ACHN (cell line): ENCODE data around the gene SPINT2.

Source experiments
- DNase-seq: peaks from one replicate; pipeline ENCODE4 v3.0.0-alpha.2; 2015
- in situ Hi-C: cut with HindIII; loops from 2 replicates; pipeline ENCODE4 v1.10.0; 2017; ENCODE audit warnings: low sequenced_read_pairs, low pct_ligation_motif_present, low pct_unique_long_range_greater_than_20kb

The SPINT2 gene

DNA sequence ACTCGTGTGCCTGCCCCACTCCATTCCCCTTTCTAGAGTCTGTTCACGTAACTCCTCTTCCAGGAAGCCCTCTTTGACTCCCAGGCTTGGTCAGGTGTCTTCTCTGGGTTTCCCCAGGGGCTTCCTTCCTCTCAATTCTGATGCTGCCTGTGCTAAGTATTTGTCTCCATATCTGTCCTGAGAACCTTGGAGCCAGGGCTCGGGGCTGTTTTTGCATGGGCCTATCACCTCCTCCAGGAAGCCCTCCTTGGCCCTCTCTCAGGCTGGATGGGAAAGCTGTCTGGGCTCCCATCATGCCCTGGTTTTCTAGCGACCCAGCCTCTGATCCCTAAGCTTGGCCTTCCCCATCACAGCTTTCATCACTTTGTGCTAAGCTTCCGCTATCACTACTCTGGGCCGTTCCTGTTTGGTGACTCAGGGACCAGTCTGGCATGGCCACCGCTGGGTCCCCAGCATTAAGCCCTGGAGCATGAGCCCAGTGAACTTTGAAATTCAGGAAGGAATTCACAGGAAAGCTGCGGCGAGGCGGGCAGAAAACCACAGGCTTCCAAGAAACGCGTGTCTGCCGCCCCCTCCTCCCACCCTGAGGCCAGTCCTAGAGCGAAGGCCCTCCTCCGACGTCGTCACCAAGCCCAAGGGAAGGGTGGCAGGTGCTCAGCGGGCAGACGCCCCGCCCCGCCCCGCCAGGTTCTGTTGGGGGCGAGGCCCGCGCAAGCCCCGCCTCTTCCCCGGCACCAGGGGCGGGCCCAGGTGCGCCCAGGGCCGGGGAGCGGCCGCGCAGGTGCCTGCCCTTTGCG lies 486 bp upstream of the SPINT2 start:
- in situ Hi-C loops: no loop called here
- DNase-seq: peak; percentile 51

DNA sequence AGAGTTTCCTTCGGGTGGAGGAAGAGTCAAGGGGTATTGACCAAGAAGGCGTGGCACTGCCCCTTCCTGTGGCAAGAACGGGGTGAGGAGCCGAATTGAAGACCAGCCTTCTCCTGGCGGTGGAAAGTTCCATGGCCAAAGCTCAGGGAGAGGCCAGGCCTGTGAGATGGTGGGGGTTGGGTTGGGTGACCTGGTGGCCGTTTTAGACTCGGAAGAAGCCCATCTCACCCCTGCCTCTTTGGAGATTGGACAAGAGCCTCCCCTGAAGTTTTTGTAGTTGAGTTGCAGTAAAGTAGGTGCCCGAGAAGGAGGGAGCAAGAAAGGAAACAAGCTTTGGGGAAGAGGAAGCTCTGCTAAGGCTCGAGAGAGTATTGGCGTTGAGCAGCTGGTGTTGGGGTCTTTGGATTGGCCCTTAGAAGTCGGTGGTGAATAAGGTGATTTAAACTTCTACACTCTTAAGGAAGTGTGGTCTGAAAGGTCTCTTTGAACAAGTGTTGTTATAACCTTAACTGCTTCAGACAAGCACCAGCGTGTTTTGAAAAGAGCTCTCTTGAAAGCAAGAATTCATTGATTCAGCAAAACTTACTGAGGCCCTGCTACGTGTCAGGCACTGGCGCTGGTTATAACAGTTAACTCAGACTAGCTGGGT lies 964 bp downstream of the SPINT2 start:
- no peak for DNase-seq
- in situ Hi-C loops: no loop called here

DNA sequence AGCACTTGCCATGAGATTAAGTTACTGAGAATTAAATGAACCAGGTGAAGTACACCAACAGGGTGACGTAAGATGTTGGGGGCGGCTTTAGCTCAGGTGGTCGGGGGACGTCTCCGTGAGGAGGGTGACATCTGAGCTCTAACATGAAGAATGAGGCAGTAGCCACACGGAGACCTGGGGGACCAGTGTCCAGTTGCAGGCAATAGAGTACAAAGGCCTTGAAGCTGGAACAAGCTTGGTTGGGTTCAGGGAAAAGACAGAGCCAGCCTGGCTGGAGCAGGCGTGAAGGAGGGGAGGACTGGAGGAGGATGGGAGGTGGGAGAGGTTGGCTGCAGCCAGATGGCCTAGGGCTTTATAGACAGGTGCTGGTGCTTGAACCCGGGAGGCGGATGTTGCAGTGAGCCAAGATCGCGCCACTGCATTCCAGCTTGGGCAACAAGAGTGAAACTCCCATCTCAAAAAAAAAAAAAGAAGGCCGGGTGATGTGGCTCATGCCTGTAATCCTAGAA lies 1.6 kb downstream of the SPINT2 start:
- in situ Hi-C loops: no loop called here
- no peak for DNase-seq

DNA sequence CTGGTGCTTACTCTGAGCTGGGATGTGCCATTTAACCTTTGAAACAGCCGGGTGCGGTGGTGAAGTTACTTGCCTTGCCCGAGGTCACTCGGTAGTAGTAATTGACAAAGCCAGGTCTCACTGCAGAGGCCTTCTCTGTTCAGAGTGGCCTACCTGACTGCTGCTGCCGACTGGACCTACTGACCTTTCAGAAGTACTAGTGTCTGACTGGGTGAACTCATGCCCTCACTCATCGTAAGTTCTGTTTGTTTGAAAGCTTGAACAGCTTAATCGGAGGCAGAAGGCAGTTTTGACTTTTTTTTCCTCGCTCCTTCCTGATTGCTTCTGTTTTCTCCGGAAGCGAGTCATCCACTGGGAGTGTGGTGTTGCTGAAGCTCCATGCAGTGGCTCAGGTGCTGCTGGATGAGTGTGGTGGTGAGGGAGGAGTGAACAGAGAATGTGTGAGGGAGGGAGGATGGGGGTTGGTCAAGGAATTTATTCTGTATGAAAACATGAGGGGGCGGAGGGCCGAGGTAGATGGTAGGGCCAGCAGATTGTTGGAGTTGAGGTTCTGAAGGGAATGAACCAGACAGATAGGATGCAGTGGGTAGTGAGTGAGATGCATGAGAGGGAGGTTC lies 2.7 kb downstream of the SPINT2 start:
- in situ Hi-C loops: no loop called here
- peak; percentile 50 for DNase-seq

DNA sequence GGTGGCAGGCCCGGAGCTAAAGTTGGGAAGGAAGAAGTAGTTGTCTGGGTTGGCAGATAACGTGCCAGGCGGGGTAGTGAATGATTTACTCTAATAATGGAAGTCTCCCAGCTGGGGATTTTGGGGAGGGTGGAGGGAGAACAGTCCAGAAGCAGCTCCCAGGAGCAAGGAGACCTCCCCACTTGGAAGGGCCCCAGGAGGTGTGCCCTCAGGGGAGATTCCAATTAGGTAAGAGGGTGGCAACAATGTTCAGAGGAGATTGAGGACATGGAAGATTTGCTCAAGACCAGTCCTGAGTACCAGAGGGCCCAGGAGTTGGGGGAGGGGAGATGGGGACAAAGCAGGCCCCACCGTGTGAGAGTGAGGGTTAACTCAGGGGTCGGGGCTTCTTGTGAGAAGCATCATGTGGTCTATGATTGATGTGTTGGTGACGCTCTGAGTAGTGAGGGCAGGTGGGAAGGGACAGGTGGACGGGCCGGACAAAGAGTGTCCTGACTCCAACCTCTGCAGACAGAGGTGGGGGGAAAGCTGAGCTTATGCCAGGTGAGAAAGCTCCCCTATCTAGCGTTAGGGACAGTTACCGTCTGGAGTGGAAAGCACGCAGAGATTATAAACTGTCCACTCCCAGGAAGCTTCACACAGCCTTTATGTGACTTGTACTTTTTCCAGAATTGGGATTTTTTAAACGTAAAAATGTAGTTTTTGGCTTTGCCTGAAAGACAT lies 3.5 kb downstream of the SPINT2 start:
- in situ Hi-C loops: no loop called here

DNA sequence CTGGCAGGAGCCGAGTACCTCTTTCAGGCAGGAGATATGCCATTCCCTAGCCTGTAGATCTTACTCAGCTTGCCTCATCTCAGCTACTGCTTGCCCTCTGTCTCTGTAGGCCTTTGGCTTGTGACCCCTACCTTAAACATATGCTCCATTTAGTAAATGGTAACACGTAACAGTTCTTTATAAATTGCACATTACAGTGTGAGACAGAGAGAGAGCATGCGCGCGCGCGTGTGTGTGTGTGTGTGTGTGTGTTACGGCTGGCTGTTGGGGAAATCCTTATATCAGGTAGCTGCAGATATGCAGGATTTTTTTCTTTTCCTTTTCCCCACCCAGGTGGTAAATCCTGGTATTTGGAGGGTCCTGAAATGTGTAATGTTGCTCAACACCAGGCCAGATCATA lies 4.2 kb downstream of the SPINT2 start:
- DNase-seq: no peak
- in situ Hi-C loops: no loop called here

More for the DNA sequence above, 3.5 kb downstream of the SPINT2 start:
- DNase-seq: peak; percentile 13

DNA sequence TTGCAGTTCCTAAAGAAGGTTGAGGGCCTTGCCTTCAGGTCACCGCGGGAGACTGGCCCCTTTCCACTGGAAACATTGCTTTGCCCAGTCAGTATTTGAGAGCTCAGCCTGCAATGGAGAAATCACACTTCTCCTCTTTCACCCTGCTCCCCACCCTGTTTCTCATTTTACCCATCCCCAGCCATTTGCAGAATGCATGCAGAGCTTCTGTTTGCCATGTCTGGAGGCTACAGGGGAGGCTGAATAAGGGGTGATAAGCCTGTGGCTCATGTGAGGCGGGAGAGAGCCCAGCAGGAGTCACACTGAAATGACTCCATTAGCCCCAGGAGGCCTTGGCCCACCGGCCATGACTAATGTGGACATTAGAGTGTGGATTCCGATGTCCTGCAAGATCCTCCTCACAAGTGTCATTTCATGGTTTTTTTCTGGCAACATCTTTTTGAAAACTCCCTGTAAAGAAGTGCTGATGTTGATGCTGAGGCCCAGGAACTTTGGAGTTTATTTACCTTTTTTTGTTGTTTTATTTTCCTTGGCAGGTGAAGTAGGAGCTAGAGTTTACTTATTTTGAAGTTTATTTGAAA lies 6.3 kb downstream of the SPINT2 start:
- in situ Hi-C loops: no loop called here
- DNase-seq: peak; percentile 30

DNA sequence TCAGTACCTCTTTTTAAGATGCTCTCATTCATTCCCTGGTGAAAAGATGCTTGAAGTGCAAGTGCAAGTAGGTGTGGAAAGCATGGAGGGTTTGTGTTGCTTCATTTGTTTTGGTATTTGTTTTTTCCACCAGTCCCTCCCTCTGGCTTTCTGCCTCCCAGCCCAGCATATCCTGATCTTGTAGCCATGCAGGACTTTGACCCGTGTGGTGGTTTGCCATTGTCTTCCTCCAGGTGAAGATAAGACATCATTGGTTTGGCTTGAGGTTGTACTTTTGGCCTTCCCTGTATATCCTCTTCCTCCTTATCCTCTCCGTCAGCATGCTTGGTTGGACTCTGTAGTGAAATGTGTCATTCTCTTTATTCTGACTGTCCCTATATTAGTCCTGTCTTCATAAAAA lies 9.1 kb downstream of the SPINT2 start:
- in situ Hi-C loops: no loop called here
- no peak for DNase-seq

DNA sequence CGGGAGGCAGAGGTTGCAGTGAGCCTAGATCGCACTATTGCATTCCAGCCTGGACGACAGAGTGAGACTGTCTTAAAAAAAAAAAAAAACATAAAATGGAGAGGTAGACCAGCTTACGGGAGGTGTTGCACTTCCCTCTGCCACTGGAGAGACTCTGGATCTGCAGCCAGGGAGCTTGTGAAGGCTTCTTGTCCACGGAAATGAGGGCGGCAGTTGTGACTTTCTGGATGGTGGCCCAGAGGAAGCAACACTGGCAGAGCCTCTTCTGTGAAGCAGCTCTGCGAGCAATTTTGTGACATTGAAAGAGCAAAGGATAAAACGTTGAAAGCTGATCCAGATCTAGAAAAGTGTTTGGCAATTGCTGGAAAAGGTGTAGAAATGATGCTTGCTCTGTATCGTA lies 10.4 kb downstream of the SPINT2 start:
- in situ Hi-C loops: no loop called here
- no peak for DNase-seq

DNA sequence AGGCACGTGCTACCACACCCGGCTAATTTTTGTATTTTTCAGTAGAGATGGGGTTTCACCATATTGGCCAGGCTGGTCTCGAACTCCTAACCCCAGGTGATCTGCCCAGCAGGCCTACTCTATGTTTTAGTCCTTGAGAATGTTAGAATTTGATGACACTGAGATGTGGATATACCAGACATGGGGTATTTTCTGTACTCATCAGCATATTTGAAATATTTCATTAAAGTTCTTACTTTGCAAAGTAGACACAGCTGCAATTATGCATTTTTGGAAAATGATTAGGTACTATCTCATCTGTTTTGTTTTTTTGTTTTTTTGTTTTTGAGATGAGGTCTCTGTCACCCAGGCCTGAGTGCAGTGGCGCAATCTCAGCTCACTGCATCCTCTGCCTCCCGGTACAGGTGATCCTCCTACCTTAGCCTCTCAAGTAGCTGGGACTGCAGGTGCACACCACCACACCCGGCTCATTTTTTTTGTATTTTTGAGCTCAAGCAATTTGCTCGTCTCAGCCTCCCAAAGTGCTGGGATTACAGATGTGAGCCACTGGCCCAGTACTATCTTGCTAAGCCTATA lies 12.7 kb downstream of the SPINT2 start:
- in situ Hi-C loops: no loop called here

DNA sequence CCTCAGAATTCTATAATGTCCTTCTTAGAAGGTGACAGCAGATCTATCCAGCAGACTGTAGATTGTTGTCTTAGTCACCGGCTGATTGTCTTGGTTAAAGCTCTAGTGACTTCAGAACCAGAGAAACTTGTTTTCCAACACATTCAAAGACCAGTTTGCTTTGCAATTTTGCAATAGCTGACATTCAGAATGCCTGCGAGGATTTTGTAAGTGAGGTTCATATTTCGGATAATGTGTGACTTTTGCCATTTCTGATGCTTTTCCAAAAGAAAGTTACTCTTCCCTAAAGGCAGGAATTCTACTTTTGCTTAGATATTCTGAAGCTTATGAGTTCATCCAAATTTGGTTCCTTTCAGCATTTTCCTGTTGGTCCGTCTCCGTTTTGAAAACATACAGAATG lies 13.2 kb downstream of the SPINT2 start:
- no peak for DNase-seq
- in situ Hi-C loops: no loop called here

More for the DNA sequence above, 12.7 kb downstream of the SPINT2 start:
- no peak for DNase-seq

DNA sequence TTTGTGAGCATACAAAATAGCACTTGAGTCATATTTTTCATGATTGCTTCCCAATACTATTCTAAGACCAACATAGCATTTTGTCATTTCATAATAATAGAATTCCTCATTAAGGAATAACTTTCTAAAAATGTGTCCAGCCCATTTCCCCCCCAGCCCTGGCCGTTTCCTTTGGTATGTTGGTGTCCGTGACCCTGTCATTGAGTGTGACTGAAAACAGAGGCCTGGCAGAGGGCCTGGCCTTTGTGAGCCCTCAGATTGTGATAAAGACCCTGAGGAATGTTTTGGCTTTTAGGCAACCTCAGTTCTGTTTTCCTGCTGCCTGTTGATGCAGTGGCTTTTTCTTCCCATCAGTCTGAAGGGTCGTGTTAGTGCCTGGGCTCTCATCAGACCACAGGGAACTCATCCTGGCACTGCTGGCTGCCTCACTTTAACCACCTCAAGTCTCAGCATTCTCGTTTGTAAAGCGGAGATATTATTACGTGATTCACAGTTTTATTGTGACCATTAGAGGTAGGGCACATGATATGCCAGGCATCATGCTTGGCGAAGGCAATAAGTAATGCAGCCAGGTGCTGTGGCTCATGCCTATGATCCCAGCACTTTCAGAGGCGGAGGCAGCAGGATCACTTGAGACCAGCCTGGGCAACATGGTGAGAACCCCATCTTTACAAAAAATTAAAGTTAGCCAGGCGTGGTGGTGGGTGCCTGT lies 13.8 kb downstream of the SPINT2 start:
- no peak for DNase-seq
- in situ Hi-C loops: no loop called here

DNA sequence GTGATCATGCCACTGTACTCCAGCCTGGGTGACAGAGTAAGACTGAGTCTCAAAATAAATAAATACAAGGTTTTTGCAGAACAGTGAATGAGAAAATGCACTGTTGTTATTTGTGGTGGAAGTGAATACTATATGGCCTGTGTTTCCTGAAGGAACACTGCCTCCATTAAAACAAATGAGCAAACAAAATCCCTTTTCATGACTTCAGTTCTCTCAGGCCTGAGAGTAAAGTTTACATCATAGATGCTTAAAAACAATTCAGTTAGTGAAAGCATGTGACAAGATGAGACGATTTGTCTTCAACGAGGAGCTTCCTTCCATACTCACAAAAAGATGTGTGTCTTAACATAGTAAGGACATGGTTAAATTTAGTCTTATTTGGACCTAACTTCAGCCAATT lies 14.4 kb downstream of the SPINT2 start:
- no peak for DNase-seq
- in situ Hi-C loops: no loop called here

DNA sequence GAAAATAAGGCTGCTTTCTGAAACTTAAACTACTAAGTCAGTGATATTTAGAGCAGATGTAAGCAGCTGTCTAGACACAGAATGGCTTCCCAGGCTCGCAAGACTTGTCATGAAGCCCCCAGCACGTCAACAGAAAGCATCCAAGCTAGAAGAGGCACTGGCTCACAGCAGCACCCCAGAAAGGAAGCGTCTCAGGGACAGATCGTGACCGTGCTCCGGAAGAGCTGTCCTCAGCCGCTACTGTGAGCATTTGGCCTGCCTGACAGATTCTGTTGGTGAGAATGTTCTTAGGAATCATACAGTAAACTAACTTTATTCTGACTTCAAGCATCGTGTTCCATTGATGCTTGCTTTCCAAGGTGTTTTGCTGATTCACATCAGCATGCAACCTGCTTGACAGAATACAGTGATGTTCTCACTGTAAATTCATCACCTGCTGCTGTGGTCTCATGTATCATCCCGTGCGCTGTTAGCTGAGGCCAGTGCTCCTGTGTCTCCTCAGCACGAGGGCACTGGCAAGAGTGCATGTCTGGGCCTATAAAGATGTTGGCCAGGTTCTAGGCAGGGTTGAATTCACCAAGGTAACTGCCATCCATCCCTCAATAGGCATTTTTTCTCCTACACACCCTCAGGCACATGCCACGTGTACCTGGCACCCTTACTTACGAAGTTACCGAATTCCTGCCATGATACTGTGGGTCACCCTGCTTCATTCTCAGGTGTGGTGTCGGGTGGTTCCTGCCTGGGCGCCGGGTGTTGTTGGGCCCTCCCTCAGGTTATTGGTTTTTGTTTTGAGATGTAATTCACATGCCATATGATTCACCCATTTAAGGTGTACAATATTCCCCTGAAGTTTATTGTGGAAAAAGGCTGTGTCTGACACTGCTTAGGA lies 15.9 kb downstream of the SPINT2 start:
- in situ Hi-C loops: no loop called here

DNA sequence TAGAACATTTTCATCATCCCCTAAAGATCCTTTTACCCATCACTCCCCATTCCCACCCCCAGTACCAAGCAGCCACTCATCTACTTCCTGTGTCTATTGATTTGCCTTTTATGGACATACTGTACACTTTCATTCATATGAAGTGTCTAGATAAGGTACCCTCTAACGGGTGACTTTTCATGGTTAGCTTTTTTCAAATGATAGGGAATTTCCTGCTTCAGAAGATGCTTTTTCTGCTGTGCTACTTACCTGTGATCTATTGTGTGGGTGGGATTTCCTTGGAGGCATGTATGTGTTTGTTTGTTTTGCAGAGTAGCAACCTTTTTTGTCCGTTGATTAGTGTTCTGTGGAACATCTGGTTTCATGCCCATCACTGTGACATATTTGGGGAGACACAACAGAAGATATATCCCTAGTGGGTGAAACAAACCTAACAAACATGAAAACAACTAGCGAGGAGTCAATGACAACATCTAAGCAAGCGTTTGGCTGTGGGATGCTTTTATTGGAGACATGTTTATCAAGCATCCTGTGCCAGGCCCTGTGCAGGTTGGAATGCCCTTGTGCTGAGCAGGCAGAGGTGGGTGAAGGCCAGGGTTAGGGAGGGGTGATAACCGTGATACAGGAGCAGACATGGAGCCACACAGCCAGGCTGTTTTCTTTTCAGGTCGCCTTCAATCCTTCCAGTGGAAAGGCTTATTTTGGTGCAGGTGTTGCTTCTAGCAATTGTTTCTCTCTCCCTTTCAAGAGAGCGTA lies 17.6 kb downstream of the SPINT2 start:
- DNase-seq: no peak
- in situ Hi-C loops: no loop called here

More for the DNA sequence above, 15.9 kb downstream of the SPINT2 start:
- DNase-seq: no peak

DNA sequence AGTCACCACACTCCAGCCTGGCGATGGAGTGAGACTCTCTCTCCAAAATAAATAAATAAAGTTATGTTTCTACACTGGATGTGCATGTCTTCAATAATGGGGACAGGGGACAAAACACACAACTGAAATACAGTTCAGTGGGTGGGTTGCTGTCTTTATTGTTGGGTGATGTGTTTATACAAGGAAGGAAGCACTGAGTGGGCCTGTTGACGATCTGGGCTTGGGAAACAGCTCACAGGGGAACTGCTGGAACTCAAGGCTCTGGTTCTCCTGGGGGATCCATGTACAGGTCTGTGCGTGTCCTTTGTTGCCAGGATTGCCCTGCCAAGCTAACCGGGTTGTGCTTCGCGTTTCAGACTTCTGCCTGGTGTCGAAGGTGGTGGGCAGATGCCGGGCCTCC lies 18.9 kb downstream of the SPINT2 start:
- in situ Hi-C loops: no loop called here
- no peak for DNase-seq
